Suprapubic skin (tissue), 4 donors: ENCODE results near the gene MAP2K6.

Experiments
- EP300 ChIP-seq: sonication (generic); formaldehyde crosslinking; IDR thresholded peaks from one replicate; pipeline ENCODE4 v1.6.1; 2017; ENCODE audit warnings: antibody characterized with exemption
- POLR2A ChIP-seq, 2 donors: fragments of 450-650 bp; IDR thresholded peaks; one replicate each; pipeline ENCODE4 v1.6.1; 2017; ENCODE audit warnings: antibody characterized with exemption in 2 of 2, mild to moderate bottlenecking in 2 of 2, moderate library complexity in 2 of 2
- POLR2AphosphoS5 ChIP-seq, 3 donors: sonication (generic); formaldehyde crosslinking; IDR thresholded peaks; one replicate each; pipeline ENCODE4 v1.6.1; 2017; ENCODE audit warnings: antibody characterized with exemption in 3 of 3
- TF ChIP-seq, protein P1 (sequence below), 2 donors: fragments of 200-600 bp in 1 of 2; fragments of 450-650 bp in 1 of 2; sonication (generic) in 1 of 2; IDR thresholded peaks; one replicate each; pipeline ENCODE4 v1.5.1; 2016 to 2019; ENCODE audit warnings: antibody characterized with exemption in 2 of 2, mild to moderate bottlenecking in 1 of 2, moderate library complexity in 1 of 2

DNA sequence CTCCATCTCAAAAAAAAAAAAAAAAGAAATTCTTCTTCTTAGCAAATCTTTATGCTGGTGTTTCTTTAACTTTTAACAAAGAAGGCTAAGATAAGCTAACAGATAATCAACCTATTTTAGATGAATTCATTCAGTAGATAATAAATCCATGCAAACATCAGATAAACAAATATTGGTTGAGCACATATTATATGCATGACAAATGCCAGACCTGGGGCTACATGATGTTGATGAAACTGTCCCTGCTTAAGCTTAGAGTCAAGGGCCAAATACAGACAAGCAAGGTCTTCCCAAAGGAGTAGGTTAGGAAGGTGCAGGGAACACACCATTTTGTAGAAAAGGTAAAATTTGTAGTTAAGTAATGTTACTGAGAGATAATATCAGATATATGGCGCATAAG, 6.7 kb upstream of the MAP2K6 start:
- TF ChIP-seq POLR2A (IDR thresholded peaks at IDR 0.05) (no peak), EP300 (no peak), POLR2AphosphoS5 (IDR thresholded peaks at IDR 0.05) (no peak)
- TF ChIP-seq, protein P1, sequence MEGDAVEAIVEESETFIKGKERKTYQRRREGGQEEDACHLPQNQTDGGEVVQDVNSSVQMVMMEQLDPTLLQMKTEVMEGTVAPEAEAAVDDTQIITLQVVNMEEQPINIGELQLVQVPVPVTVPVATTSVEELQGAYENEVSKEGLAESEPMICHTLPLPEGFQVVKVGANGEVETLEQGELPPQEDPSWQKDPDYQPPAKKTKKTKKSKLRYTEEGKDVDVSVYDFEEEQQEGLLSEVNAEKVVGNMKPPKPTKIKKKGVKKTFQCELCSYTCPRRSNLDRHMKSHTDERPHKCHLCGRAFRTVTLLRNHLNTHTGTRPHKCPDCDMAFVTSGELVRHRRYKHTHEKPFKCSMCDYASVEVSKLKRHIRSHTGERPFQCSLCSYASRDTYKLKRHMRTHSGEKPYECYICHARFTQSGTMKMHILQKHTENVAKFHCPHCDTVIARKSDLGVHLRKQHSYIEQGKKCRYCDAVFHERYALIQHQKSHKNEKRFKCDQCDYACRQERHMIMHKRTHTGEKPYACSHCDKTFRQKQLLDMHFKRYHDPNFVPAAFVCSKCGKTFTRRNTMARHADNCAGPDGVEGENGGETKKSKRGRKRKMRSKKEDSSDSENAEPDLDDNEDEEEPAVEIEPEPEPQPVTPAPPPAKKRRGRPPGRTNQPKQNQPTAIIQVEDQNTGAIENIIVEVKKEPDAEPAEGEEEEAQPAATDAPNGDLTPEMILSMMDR (IDR thresholded peaks at IDR 0.05): no peak
